GM12891 (cell line): Measurements from ENCODE around the gene SDR9C7.

Experiments
- PAX5 ChIP-seq: IDR thresholded peaks from 2 replicates; pipeline ENCODE4 v1.6.1; 2011; ENCODE audit warnings: low read length, moderate library complexity, mild to moderate bottlenecking; ENCODE audit not compliant: insufficient read depth, severe bottlenecking
- POLR2A ChIP-seq: IDR thresholded peaks from 2 replicates; pipeline ENCODE4 v1.6.1; 2011; ENCODE audit warnings: low read depth, low read length, control low read depth
- POLR2AphosphoS5 ChIP-seq: IDR thresholded peaks from 2 replicates; pipeline ENCODE4 v1.6.1; 2011; ENCODE audit warnings: low read depth, low read length, control low read depth
- TAF1 ChIP-seq: IDR thresholded peaks from 2 replicates; pipeline ENCODE4 v1.6.1; 2011; ENCODE audit warnings: low read depth, low read length, control low read depth

DNA sequence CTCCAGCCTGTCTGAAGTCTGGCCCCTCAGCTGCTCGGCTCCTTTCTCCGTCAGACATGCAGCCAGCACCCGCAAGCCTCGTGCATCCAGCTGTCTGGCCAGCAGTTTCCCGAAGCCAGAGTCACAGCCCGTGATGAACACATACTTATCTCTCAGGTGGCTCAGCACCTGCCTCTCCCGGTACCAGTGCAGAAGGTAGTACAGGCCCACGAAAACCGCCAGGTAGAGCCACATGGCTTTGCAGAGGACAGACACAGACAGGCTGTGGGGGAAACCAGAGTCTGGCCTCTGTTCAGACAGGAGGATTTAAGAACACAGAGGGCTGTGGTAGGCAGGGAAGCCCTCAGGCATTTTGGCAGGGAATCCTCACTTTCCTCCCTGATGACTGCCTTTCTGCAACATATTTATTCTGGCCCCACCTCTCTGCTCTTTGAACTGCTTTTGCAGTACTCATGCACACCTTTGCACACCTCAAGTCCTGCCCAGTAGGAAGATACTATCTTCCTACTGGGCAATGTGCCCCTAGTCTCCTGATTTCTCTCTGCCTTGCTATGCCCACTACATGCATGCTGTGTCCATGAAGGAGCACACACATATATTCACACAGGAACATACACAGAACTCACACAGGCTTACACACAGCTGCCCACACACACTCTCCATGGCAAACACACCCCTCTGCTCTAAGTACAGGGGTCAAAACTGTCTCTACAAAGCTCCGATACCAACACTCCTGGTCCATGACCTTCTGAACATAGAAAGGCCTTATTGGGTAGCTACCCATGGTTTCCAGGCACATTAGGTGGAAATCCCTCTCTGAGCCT, 23.2 kb upstream of the SDR9C7 start, which contains the start of gene RDH16:
- TF ChIP-seq POLR2A (no peak), POLR2AphosphoS5 (no peak), PAX5 (no peak), TAF1 (no peak)
